Activated CD4-positive, alpha-beta T cell treated with anti-CD3 and anti-CD28 coated beads for 36 hours (primary cell): ENCODE measurements around the gene PDE10A. TPM values are rescaled to one million over a fixed set of nuclear protein-coding genes. Genes with fewer than 3 reads are reported as not detected.
"Not testable (repeated sequence)": the region's sequence is repeated elsewhere in the genome, so short reads cannot be mapped to it uniquely, and the experiment has no call there.

ENCODE experiments used
- ATAC-seq: fragments of 200-7000 bp; cut with Tn5 transposase; one replicate; pipeline ENCODE4 v1.10.0; 2021; ENCODE audit warnings: mild to moderate bottlenecking, moderate library complexity
- CTCF ChIA-PET: fragments of 350-600 bp; sonication (Branson Sonifier 250); formaldehyde crosslinking; loops from one replicate; lab custom pipeline; 2021; ENCODE audit warnings: antibody characterized with exemption; lab: Charles Lee
- POLR2A ChIA-PET: fragments of 350-600 bp; sonication (Branson Sonifier 250); formaldehyde crosslinking; loops from one replicate; lab custom pipeline; 2021; ENCODE audit warnings: antibody characterized with exemption, inconsistent platforms; lab: Charles Lee
- DNase-seq: peaks from one replicate; pipeline ENCODE4 v3.0.0-alpha.2; 2020
- H3K27ac Mint-ChIP-seq: one replicate; pipeline ENCODE4 v1.8.0; 2021; ENCODE audit warnings: mixed read lengths
- H3K27me3 Mint-ChIP-seq: one replicate; pipeline ENCODE4 v1.8.0; 2021; ENCODE audit warnings: mixed read lengths
- H3K36me3 Mint-ChIP-seq: one replicate; pipeline ENCODE4 v1.8.0; 2021; ENCODE audit warnings: low read depth, mixed read lengths
- H3K4me1 Mint-ChIP-seq: one replicate; pipeline ENCODE4 v1.8.0; 2021; ENCODE audit warnings: mixed read lengths
- H3K4me3 Mint-ChIP-seq: one replicate; pipeline ENCODE4 v1.8.0; 2021; ENCODE audit warnings: mild to moderate bottlenecking, moderate library complexity, mixed read lengths
- H3K9me3 Mint-ChIP-seq: one replicate; pipeline ENCODE4 v1.8.0; 2021; ENCODE audit warnings: low read depth, mixed read lengths
- intact Hi-C, 2 experiments: fragments of 100-400 bp; cut with DNase I in 1 of 2; cut with micrococcal nuclease in 1 of 2; formaldehyde crosslinking; loops; one replicate each; pipeline versions ENCODE4 v1.14.2 to v1.15.1; 2022 to 2024; cut with DNase I, micrococcal nuclease
- total RNA-seq, 2 experiments: library from RNA; stranded (reverse); gene quantifications; one replicate each; pipeline ENCODE4 v1.2.3, GENCODE V29; 2021

Gene PDE10A
- total RNA-seq, 2 experiments from 2014 or later = not detected

GRCh38 chr6:165469483-165469882 is 193.6 kb downstream of the PDE10A start:
- no peak overlapping the region for H3K27ac Mint-ChIP-seq
- no peaks in the 10 kb centered on the region for H3K36me3 Mint-ChIP-seq
- no peak for DNase-seq
- no peak for ATAC-seq
- intact Hi-C loops = no loop called here
- ChIA-PET CTCF (no interaction called here), POLR2A (no interaction called here)
- peaks cover 2% of the 10 kb centered on the region for H3K9me3 Mint-ChIP-seq
- H3K27me3 Mint-ChIP-seq = no peaks in the 10 kb centered on the region
- H3K4me1 Mint-ChIP-seq = no peaks in the 10 kb centered on the region
- no peak overlapping the region for H3K4me3 Mint-ChIP-seq

- no peak overlapping the region for H3K27ac Mint-ChIP-seq
- no peaks in the 10 kb centered on the region for H3K36me3 Mint-ChIP-seq
- no peak for DNase-seq
- intact Hi-C loops = no loop called here
- H3K4me3 Mint-ChIP-seq = no peak overlapping the region
- no peak for ATAC-seq
- H3K4me1 Mint-ChIP-seq = no peaks in the 10 kb centered on the region
- H3K9me3 Mint-ChIP-seq = peaks cover 7% of the 10 kb centered on the region
- no peaks in the 10 kb centered on the region for H3K27me3 Mint-ChIP-seq
- POLR2A ChIA-PET = no interaction called here
- CTCF ChIA-PET = no interaction called here
Observed at GRCh38 chr6:165468340-165469235, 194.5 kb downstream of the PDE10A start.

GRCh38 chr6:165463499-165463898 is 199.5 kb downstream of the PDE10A start:
- Mint-ChIP-seq H3K27me3 (peaks cover 11% of the 10 kb centered on the region), H3K9me3 (peaks cover 18% of the 10 kb centered on the region)
- DNase-seq, CTCF ChIA-PET, intact Hi-C loops, H3K36me3 Mint-ChIP-seq, H3K4me1 Mint-ChIP-seq, ATAC-seq, H3K4me3 Mint-ChIP-seq, H3K27ac Mint-ChIP-seq, POLR2A ChIA-PET: not testable (repeated sequence)

GRCh38 chr6:165459605-165460301 is 203.3 kb downstream of the PDE10A start:
- H3K27ac Mint-ChIP-seq = not testable (repeated sequence)

GRCh38 chr6:165458134-165458533 is 204.9 kb downstream of the PDE10A start:
- intact Hi-C loops = loop anchor here in 1 of 2 experiments (10.0 kb wide), 1 partner anchor 267 kb away; no protein-coding TSS in a partner anchor
- DNase-seq = no peak
- H3K4me1 Mint-ChIP-seq = no peaks in the 10 kb centered on the region
- H3K4me3 Mint-ChIP-seq = no peak overlapping the region
- CTCF ChIA-PET = no interaction called here
- no peak for ATAC-seq
- no peak overlapping the region for H3K27ac Mint-ChIP-seq
- H3K27me3 Mint-ChIP-seq = peaks cover 11% of the 10 kb centered on the region
- H3K9me3 Mint-ChIP-seq = peaks cover 11% of the 10 kb centered on the region
- POLR2A ChIA-PET = no interaction called here
- H3K36me3 Mint-ChIP-seq = no peaks in the 10 kb centered on the region

More at GRCh38 chr6:165459605-165460301, 203.3 kb downstream of the PDE10A start:
- H3K4me3 Mint-ChIP-seq, H3K36me3 Mint-ChIP-seq, DNase-seq, POLR2A ChIA-PET, H3K4me1 Mint-ChIP-seq, CTCF ChIA-PET, ATAC-seq: not testable (repeated sequence)
- peaks cover 18% of the 10 kb centered on the region for H3K9me3 Mint-ChIP-seq
- peaks cover 11% of the 10 kb centered on the region for H3K27me3 Mint-ChIP-seq
- intact Hi-C loops = loop anchor here in 1 of 2 experiments (10.0 kb wide), 1 partner anchor 265 kb away; no protein-coding TSS in a partner anchor

GRCh38 chr6:165456286-165456685 is 206.8 kb downstream of the PDE10A start:
- Mint-ChIP-seq H3K4me1 (no peaks in the 10 kb centered on the region), H3K27ac (no peak overlapping the region), H3K4me3 (no peak overlapping the region), H3K9me3 (no peaks in the 10 kb centered on the region), H3K27me3 (peaks cover 11% of the 10 kb centered on the region), H3K36me3 (no peaks in the 10 kb centered on the region)
- no peak for ATAC-seq
- ChIA-PET CTCF (interaction anchor here (0.8 kb wide), 1 partner anchor 16 kb away, joined by 3 read pairs; no protein-coding TSS in a partner anchor), POLR2A (no interaction called here)
- intact Hi-C loops = loop anchor here in 1 of 2 experiments (10.0 kb wide), 1 partner anchor 269 kb away; no protein-coding TSS in a partner anchor
- DNase-seq = no peak

- POLR2A ChIA-PET = no interaction called here
- peaks cover 11% of the 10 kb centered on the region for H3K27me3 Mint-ChIP-seq
Observed at GRCh38 chr6:165455488-165455887, 207.6 kb downstream of the PDE10A start.

GRCh38 chr6:165453395-165453794 is 209.6 kb downstream of the PDE10A start:
- ChIA-PET CTCF (no interaction called here), POLR2A (no interaction called here)
- Mint-ChIP-seq H3K9me3 (no peaks in the 10 kb centered on the region), H3K27ac (no peak overlapping the region), H3K36me3 (no peaks in the 10 kb centered on the region), H3K4me3 (no peak overlapping the region), H3K27me3 (no peaks in the 10 kb centered on the region), H3K4me1 (no peaks in the 10 kb centered on the region)
- ATAC-seq = no peak
- intact Hi-C loops = loop anchor here in 1 of 2 experiments (10.0 kb wide), 1 partner anchor 271 kb away; no protein-coding TSS in a partner anchor
- DNase-seq = no peak

More at GRCh38 chr6:165455488-165455887, 207.6 kb downstream of the PDE10A start:
- intact Hi-C loops = loop anchor here in 1 of 2 experiments (10.0 kb wide), 1 partner anchor 269 kb away; no protein-coding TSS in a partner anchor
- Mint-ChIP-seq H3K9me3 (no peaks in the 10 kb centered on the region), H3K4me3 (no peak overlapping the region), H3K27ac (no peak overlapping the region), H3K4me1 (no peaks in the 10 kb centered on the region), H3K36me3 (no peaks in the 10 kb centered on the region)
- DNase-seq = no peak
- ATAC-seq = no peak
- CTCF ChIA-PET = interaction anchor here (0.8 kb wide), 1 partner anchor 15 kb away, joined by 3 read pairs; no protein-coding TSS in a partner anchor

- DNase-seq = no peak
- ChIA-PET POLR2A (no interaction called here), CTCF (no interaction called here)
- intact Hi-C loops = loop anchor here in 1 of 2 experiments (10.0 kb wide), 1 partner anchor 273 kb away; no protein-coding TSS in a partner anchor
- Mint-ChIP-seq H3K9me3 (no peaks in the 10 kb centered on the region), H3K4me1 (no peaks in the 10 kb centered on the region), H3K4me3 (no peak overlapping the region), H3K27ac (no peak overlapping the region), H3K27me3 (no peaks in the 10 kb centered on the region), H3K36me3 (no peaks in the 10 kb centered on the region)
- ATAC-seq = no peak
Observed at GRCh38 chr6:165451838-165452237, 211.2 kb downstream of the PDE10A start.

- DNase-seq (no peak), ATAC-seq (no peak)
- no peaks in the 10 kb centered on the region for H3K4me1 Mint-ChIP-seq
- no peaks in the 10 kb centered on the region for H3K36me3 Mint-ChIP-seq
- H3K4me3 Mint-ChIP-seq = no peak overlapping the region
- no peaks in the 10 kb centered on the region for H3K9me3 Mint-ChIP-seq
- intact Hi-C loops = no loop called here
- no peak overlapping the region for H3K27ac Mint-ChIP-seq
- no peaks in the 10 kb centered on the region for H3K27me3 Mint-ChIP-seq
- POLR2A ChIA-PET = no interaction called here
- CTCF ChIA-PET = interaction anchor here (1.0 to 1.4 kb wide), 2 partner anchors 8 to 11 kb away, joined by 3 to 4 read pairs; no protein-coding TSS in a partner anchor
Observed at GRCh38 chr6:165448210-165448609, 214.8 kb downstream of the PDE10A start.

- Mint-ChIP-seq H3K4me1 (no peaks in the 10 kb centered on the region), H3K36me3 (no peaks in the 10 kb centered on the region), H3K27me3 (no peaks in the 10 kb centered on the region), H3K9me3 (peaks cover 2% of the 10 kb centered on the region), H3K27ac (no peak overlapping the region), H3K4me3 (no peak overlapping the region)
- POLR2A ChIA-PET = no interaction called here
- DNase-seq (no peak), ATAC-seq (no peak)
- intact Hi-C loops = no loop called here
- CTCF ChIA-PET = interaction anchor here (1.0 kb wide), 1 partner anchor 10 kb away, joined by 3 read pairs; no protein-coding TSS in a partner anchor
Observed at GRCh38 chr6:165447141-165447540, 215.9 kb downstream of the PDE10A start.
